ENCODE results near the gene C11orf71.

DNA sequence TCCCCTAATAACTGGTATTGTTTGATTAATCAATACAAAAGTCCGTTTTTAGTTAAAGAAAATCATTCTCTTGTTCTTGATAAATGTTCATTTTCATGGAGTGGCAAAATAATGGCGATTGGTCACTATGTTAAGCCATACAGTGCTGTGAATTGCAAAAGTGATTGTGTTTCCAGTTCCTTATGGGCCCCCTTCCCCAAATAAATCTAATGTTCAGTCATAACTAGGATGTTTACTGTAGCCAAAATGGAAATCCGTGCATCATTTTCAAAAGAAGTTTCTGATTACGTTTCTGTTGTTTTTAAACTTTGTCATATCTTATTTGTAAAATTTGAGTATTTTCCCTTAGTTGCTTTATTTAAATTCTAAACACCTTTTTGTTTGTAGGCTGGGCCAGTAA lies 1.0 kb upstream of the C11orf71 start:
- TF ChIP-seq, protein P1, sequence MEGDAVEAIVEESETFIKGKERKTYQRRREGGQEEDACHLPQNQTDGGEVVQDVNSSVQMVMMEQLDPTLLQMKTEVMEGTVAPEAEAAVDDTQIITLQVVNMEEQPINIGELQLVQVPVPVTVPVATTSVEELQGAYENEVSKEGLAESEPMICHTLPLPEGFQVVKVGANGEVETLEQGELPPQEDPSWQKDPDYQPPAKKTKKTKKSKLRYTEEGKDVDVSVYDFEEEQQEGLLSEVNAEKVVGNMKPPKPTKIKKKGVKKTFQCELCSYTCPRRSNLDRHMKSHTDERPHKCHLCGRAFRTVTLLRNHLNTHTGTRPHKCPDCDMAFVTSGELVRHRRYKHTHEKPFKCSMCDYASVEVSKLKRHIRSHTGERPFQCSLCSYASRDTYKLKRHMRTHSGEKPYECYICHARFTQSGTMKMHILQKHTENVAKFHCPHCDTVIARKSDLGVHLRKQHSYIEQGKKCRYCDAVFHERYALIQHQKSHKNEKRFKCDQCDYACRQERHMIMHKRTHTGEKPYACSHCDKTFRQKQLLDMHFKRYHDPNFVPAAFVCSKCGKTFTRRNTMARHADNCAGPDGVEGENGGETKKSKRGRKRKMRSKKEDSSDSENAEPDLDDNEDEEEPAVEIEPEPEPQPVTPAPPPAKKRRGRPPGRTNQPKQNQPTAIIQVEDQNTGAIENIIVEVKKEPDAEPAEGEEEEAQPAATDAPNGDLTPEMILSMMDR (IDR thresholded peaks at IDR 0.05): no peak
- TF ChIP-seq POLR2A (IDR thresholded peaks at IDR 0.05): no peak

All from esophagus squamous epithelium (tissue), 4 donors.